ENCODE data around the gene SUSD1.

DNA sequence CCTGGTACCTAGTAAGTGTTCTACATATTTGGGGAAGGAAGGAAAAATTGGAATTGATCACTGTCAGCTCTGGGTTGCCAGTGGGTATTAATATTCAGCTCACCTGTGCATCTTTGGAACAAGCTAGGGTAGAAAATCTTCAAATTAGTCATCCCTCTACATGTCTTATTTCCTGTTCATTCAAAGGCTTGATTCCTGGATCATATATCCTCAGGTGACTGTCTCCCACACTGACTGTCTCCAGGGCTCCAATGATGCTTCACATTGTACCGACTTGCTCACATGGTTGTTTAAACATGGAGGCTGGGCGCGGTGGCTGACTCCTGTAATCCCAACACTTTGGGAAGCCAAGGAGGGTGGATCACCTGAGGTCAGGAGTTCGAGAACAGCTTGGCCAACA, 11.6 kb upstream of the SUSD1 start:
- TF ChIP-seq, protein P1, sequence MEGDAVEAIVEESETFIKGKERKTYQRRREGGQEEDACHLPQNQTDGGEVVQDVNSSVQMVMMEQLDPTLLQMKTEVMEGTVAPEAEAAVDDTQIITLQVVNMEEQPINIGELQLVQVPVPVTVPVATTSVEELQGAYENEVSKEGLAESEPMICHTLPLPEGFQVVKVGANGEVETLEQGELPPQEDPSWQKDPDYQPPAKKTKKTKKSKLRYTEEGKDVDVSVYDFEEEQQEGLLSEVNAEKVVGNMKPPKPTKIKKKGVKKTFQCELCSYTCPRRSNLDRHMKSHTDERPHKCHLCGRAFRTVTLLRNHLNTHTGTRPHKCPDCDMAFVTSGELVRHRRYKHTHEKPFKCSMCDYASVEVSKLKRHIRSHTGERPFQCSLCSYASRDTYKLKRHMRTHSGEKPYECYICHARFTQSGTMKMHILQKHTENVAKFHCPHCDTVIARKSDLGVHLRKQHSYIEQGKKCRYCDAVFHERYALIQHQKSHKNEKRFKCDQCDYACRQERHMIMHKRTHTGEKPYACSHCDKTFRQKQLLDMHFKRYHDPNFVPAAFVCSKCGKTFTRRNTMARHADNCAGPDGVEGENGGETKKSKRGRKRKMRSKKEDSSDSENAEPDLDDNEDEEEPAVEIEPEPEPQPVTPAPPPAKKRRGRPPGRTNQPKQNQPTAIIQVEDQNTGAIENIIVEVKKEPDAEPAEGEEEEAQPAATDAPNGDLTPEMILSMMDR (conservative IDR thresholded peaks at IDR 0.05; ENCODE audit: low read length): no peak
- TF ChIP-seq EZH2phosphoT487 (IDR thresholded peaks at IDR 0.05; ENCODE audit: borderline replicate concordance): no peak

All from Loucy (cell line).